Adrenal gland (tissue), 12 donors: ENCODE data around the gene RFX7. TPM values are rescaled to one million over a fixed set of nuclear protein-coding genes. Genes with fewer than 3 reads are reported as not detected.
"Not testable (repeated sequence)": the region's sequence is repeated elsewhere in the genome, so short reads cannot be mapped to it uniquely, and the experiment has no call there.

Experiments used
- DNase-seq, 7 donors: peaks; one replicate each; pipeline ENCODE4 v3.0.0-alpha.2; 2019 to 2020
- H3K27ac ChIP-seq, 5 donors: fragments of 200-600 bp; sonication (generic) in 4 of 5; 1 replicate in 3 of 5; 2 replicates in 2 of 5; pipeline versions ENCODE4 v1.5.1 to v1.8.0; 2016 to 2020; ENCODE audit warnings: mild to moderate bottlenecking in 1 of 5
- H3K27me3 ChIP-seq: fragments of 200-600 bp; 2 replicates; pipeline ENCODE4 v1.8.0; 2021
- H3K36me3 ChIP-seq, 2 donors: fragments of 200-600 bp; replicated peaks in 1 of 2; 1 replicate in 1 of 2; 2 replicates in 1 of 2; pipeline versions ENCODE4 v1.5.1 to v1.8.0; 2018 to 2022
- H3K4me1 ChIP-seq, 2 donors: fragments of 200-600 bp; replicated peaks in 1 of 2; 1 replicate in 1 of 2; 2 replicates in 1 of 2; pipeline versions ENCODE4 v1.5.1 to v1.8.0; 2018 to 2021
- H3K4me3 ChIP-seq, 4 donors: fragments of 200-600 bp; sonication (generic) in 3 of 4; one replicate each; pipeline ENCODE4 v1.5.1; 2016 to 2018
- H3K9me3 ChIP-seq, 3 donors: fragments of 200-600 bp; sonication (generic) in 1 of 3; replicated peaks in 1 of 3; 1 replicate in 2 of 3; 2 replicates in 1 of 3; pipeline versions ENCODE4 v1.5.1 to v1.8.0; 2016 to 2021
- CTCF ChIP-seq, 6 experiments: fragments of 450-650 bp in 4 of 6; fragments of 200-600 bp in 2 of 6; sonication (generic) in 1 of 6; IDR thresholded peaks; 1 replicate in 5 of 6; 2 replicates in 1 of 6; pipeline versions ENCODE4 v1.5.1 to v1.8.0; 2016 to 2021; ENCODE audit warnings: antibody characterized with exemption in 6 of 6, mild to moderate bottlenecking in 2 of 6, moderate library complexity in 1 of 6
- POLR2A ChIP-seq, 2 donors: fragments of 450-650 bp; IDR thresholded peaks; one replicate each; pipeline ENCODE4 v1.6.1; 2017; ENCODE audit warnings: antibody characterized with exemption in 2 of 2, mild to moderate bottlenecking in 2 of 2, moderate library complexity in 1 of 2
- WGBS, 4 donors: extraction: QIAGEN DNeasy Blood & Tissue Kit in 2 of 4; methylation state at CpG; one replicate each; pipeline versions ENCODE4 v1.1.5 to v1.1.7; 2013 to 2017; 5-methylcytosine and 5-hydroxymethylcytosine counted together
- intact Hi-C, 2 donors: fragments of 100-400 bp; cut with DNase I; formaldehyde crosslinking; loops; one replicate each; pipeline versions ENCODE4 v1.14.1 to v1.15.0; 2022 to 2023
- polyA plus RNA-seq, 3 donors: library from polyadenylated mRNA; stranded (reverse); fragments of 200-250 nt in 2 of 3; fragments of 350-450 nt in 1 of 3; fragmentation: Illumina TruSeq in 1 of 3; extraction: RNeasy Lipid Tissue Mini Kit (QIAGEN cat#74804) in 1 of 3; gene quantifications; one replicate each; pipeline ENCODE4 v1.2.3, GENCODE V29; 2013 to 2014
- total RNA-seq, 9 donors: library from RNA; depleted of rRNA in 4 of 9; stranded (reverse); fragments of >200 nt in 4 of 9; fragments of 120-200 nt in 1 of 9; fragmentation: NEBNext Ultra II Directional in 1 of 9; extraction: Animal tissue kit (Norgen Biotek cat#: 25700) in 1 of 9; gene quantifications; one replicate each; pipeline versions ENCODE4 v1.1.0 to v1.2.4, GENCODE V29; 2013 to 2023
- donor health status: healthy with polysubstance abuse.
- donor health status: Bipolar disorder and iron deficiency.
- donor health status: DM: yes; HTN: yes; CAD: no.
- donor health status: DM: no; HTN: no; CAD: no.
- donor health status: DM: no; HTN: no; CAD: no.
- donor health status: DM: yes; HTN: yes; CAD: no.

RFX7 gene
- total and polyA plus RNA-seq, 12 donors = 3.3 to 51.6 (median 15.9) TPM

DNA sequence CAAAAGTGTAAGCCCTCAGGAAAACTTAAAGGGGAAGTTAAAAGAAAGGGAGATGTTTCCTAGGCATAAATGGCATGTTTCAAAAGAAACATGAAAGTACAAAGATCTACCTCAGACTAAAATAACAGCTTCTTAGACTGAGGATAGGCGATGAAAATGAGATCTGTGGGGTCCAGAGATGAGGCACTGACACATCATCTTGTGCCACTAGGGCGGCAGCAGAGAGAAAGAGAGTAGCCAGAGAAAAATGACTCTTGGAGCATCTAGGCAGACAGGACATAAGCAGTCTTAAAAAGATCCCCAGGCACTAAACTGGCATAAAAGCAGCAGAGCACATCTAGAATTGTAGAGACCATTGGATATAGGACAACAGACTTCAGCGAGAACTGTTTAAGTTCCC lies 42.5 kb upstream of the RFX7 start:
- intact Hi-C loops = no loop called here
- WGBS, 4 donors = 54 to 85% (median 77%) methylated on average over 3 of the region's 3 CpGs
- no peak overlapping the region for H3K27ac ChIP-seq
- H3K4me1 ChIP-seq = no peaks in the 10 kb centered on the region
- TF ChIP-seq CTCF (IDR thresholded peaks at IDR 0.05) (no peak), POLR2A (IDR thresholded peaks at IDR 0.05) (no peak)
- no peaks in the 10 kb centered on the region for H3K27me3 ChIP-seq
- H3K4me3 ChIP-seq = no peak overlapping the region
- DNase-seq = no peak
- no peaks in the 10 kb centered on the region for H3K9me3 ChIP-seq
- H3K36me3 ChIP-seq = no peaks in the 10 kb centered on the region

DNA sequence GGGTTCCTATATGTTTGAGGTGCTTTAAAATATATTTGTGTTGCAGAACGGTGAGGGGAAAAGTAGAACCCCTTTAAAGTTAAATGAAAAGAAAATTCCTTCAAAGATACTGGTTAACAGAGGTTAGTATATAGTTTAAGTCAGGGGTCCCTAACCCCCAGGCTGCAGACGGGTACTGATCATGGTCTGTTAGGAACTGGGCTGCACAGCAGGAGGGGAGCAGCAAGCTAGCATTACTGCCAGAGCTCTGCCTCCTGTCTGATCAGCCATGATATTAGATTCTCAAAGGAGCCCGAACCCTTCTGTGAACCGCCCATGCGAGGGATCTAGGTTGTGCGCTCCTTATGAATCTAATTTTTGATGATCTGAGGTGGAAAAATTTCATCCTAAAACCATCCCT lies 37.5 kb upstream of the RFX7 start:
- no peak for DNase-seq
- 75 to 87% (median 82%) methylated on average over 6 of the region's 6 CpGs for WGBS, 4 donors
- no peaks in the 10 kb centered on the region for H3K27me3 ChIP-seq
- peaks cover 0 to 5% (median 0%) of the 10 kb centered on the region in 3 donors for H3K9me3 ChIP-seq
- H3K36me3 ChIP-seq = no peaks in the 10 kb centered on the region
- no peak overlapping the region for H3K27ac ChIP-seq
- H3K4me1 ChIP-seq = no peaks in the 10 kb centered on the region
- TF ChIP-seq POLR2A (IDR thresholded peaks at IDR 0.05) (no peak), CTCF (IDR thresholded peaks at IDR 0.05) (no peak)
- H3K4me3 ChIP-seq = no peak overlapping the region
- intact Hi-C loops = no loop called here

GRCh38 chr15:56273724-56274123 lies 30.0 kb upstream of the RFX7 start:
- Histone ChIP-seq H3K36me3 (no peaks in the 10 kb centered on the region), H3K4me1 (no peaks in the 10 kb centered on the region), H3K27me3 (no peaks in the 10 kb centered on the region), H3K9me3 (peaks cover 0 to 6% (median 0%) of the 10 kb centered on the region in 3 donors), H3K27ac (no peak overlapping the region), H3K4me3 (no peak overlapping the region)
- intact Hi-C loops = no loop called here
- DNase-seq = no peak
- no peak for TF ChIP-seq POLR2A (IDR thresholded peaks at IDR 0.05)
- TF ChIP-seq CTCF (IDR thresholded peaks at IDR 0.05) = no peak
- WGBS, 4 donors = 88 to 96% (median 91%) methylated on average over 3 of the region's 3 CpGs

- 50 to 81% (median 66%) methylated on average over 1 of the region's 1 CpG for WGBS, 4 donors
- Histone ChIP-seq H3K36me3 (no peaks in the 10 kb centered on the region), H3K9me3 (peaks cover 0 to 6% (median 0%) of the 10 kb centered on the region in 3 donors), H3K4me1 (no peaks in the 10 kb centered on the region), H3K27me3 (no peaks in the 10 kb centered on the region), H3K27ac (no peak overlapping the region), H3K4me3 (no peak overlapping the region)
- TF ChIP-seq CTCF (IDR thresholded peaks at IDR 0.05) (no peak), POLR2A (IDR thresholded peaks at IDR 0.05) (no peak)
- DNase-seq = no peak
- intact Hi-C loops = no loop called here
Observed at GRCh38 chr15:56272454-56272853, 28.8 kb upstream of the RFX7 start.

DNA sequence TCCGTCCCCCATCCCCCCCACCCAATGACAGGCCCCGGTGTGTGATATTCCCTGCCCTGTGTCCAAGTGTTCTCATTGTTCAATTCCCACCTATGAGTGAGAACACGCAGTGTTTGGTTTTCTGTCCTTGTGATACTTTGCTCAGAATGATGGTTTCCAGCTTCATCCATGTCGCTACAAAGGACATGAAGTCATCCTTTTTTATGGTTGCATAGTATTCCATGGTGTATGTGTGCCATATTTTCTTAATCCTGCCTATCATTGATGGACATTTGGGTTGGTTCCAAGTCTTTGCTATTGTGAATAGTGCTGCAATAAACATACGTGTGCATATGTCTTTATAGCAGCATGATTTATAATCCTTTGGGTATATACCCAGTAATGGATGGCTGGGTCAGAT lies 22.8 kb upstream of the RFX7 start:
- intact Hi-C loops, H3K4me3 ChIP-seq, H3K4me1 ChIP-seq, H3K27me3 ChIP-seq, H3K9me3 ChIP-seq, DNase-seq, H3K36me3 ChIP-seq, H3K27ac ChIP-seq: not testable (repeated sequence)
- 88 to 94% (median 91%) methylated on average over 5 of the region's 5 CpGs for WGBS, 4 donors
